H9 (cell line): Measurements from ENCODE around the gene ACOT7. TPM values are rescaled to one million over a fixed set of nuclear protein-coding genes. Genes with fewer than 3 reads are reported as not detected.

Experiments used
- DNase-seq: peaks from one replicate; pipeline ENCODE4 v3.0.0-alpha.2; 2017
- H2AFZ ChIP-seq: one replicate; pipeline ENCODE4 v1.6.1; 2013; ENCODE audit warnings: mild to moderate bottlenecking, low read length, control low read depth, moderate library complexity
- H2AK5ac ChIP-seq: 2 replicates; pipeline ENCODE4 v1.6.1; 2013; ENCODE audit warnings: low read length, control low read depth, mixed read lengths; ENCODE audit not compliant: insufficient read length
- H2BK120ac ChIP-seq: one replicate; pipeline ENCODE4 v1.6.1; 2013; ENCODE audit warnings: low read depth, mild to moderate bottlenecking, low read length, control low read depth, inconsistent platforms; ENCODE audit not compliant: poor library complexity, severe bottlenecking
- H2BK12ac ChIP-seq: 2 replicates; pipeline ENCODE4 v1.6.1; 2013; ENCODE audit warnings: low read length, control low read depth, mixed read lengths, low read depth; ENCODE audit not compliant: insufficient read length
- H2BK15ac ChIP-seq: 2 replicates; pipeline ENCODE4 v1.6.1; 2013; ENCODE audit warnings: low read depth, low read length, control low read depth
- H2BK20ac ChIP-seq: one replicate; pipeline ENCODE4 v1.6.1; 2013; ENCODE audit warnings: low read depth, mild to moderate bottlenecking, low read length, control low read depth, inconsistent platforms; ENCODE audit not compliant: poor library complexity, severe bottlenecking
- H2BK5ac ChIP-seq: 2 replicates; pipeline ENCODE4 v1.6.1; 2013; ENCODE audit warnings: low read length, control low read depth, mixed read lengths; ENCODE audit not compliant: insufficient read length
- H3K14ac ChIP-seq: 2 replicates; pipeline ENCODE4 v1.6.1; 2013; ENCODE audit warnings: low read length, control low read depth; ENCODE audit not compliant: insufficient read depth
- H3K18ac ChIP-seq: 2 replicates; pipeline ENCODE4 v1.6.1; 2013; ENCODE audit warnings: low read depth, mild to moderate bottlenecking, mixed read lengths, low read length, control low read depth; ENCODE audit not compliant: insufficient read length
- H3K23ac ChIP-seq: 2 replicates; pipeline ENCODE4 v1.6.1; 2013; ENCODE audit warnings: low read length, control low read depth, mixed read lengths, low read depth; ENCODE audit not compliant: insufficient read length
- H3K23me2 ChIP-seq: 2 replicates; pipeline ENCODE4 v1.6.1; 2013; ENCODE audit warnings: low read depth, mild to moderate bottlenecking, mixed read lengths, low read length, control low read depth; ENCODE audit not compliant: insufficient read length, poor library complexity, severe bottlenecking
- H3K27ac ChIP-seq: 2 replicates; pipeline ENCODE4 v1.5.1; 2013; ENCODE audit warnings: low read length, control low read depth, mixed read lengths, low read depth; ENCODE audit not compliant: insufficient read length
- H3K27me3 ChIP-seq: 2 replicates; pipeline ENCODE4 v1.6.1; 2013; ENCODE audit warnings: low read length, control low read depth, inconsistent platforms; ENCODE audit not compliant: insufficient read depth
- H3K4ac ChIP-seq: 2 replicates; pipeline ENCODE4 v1.6.1; 2013; ENCODE audit warnings: low read depth, mild to moderate bottlenecking, control low read depth, inconsistent platforms, low read length, moderate library complexity
- H3K4me1 ChIP-seq: 2 replicates; pipeline ENCODE4 v1.6.1; 2013; ENCODE audit warnings: low read length, control low read depth, inconsistent platforms; ENCODE audit not compliant: insufficient read depth
- H3K4me2 ChIP-seq: 2 replicates; pipeline ENCODE4 v1.6.1; 2013; ENCODE audit warnings: low read length, control low read depth, mixed read lengths; ENCODE audit not compliant: insufficient read length, insufficient read depth
- H3K56ac ChIP-seq: 2 replicates; pipeline ENCODE4 v1.6.1; 2013; ENCODE audit warnings: low read depth, mild to moderate bottlenecking, mixed read lengths, low read length, control low read depth; ENCODE audit not compliant: insufficient read length
- H3K79me1 ChIP-seq: 2 replicates; pipeline ENCODE4 v1.6.1; 2013; ENCODE audit warnings: low read depth, mild to moderate bottlenecking, moderate library complexity, low read length, control low read depth, inconsistent platforms; ENCODE audit not compliant: insufficient read depth, poor library complexity, severe bottlenecking
- H3K79me2 ChIP-seq: 2 replicates; pipeline ENCODE4 v1.6.1; 2013; ENCODE audit warnings: low read length, control low read depth, inconsistent platforms; ENCODE audit not compliant: insufficient read depth
- H3K9ac ChIP-seq: 2 replicates; pipeline ENCODE4 v1.6.1; 2013; ENCODE audit warnings: low read length, control low read depth, mixed read lengths; ENCODE audit not compliant: insufficient read length; ENCODE audit errors: extremely low read depth
- H3K9me3 ChIP-seq: one replicate; pipeline ENCODE4 v1.6.1; 2013; ENCODE audit warnings: low read depth, low read length, inconsistent platforms; ENCODE audit not compliant: control insufficient read depth
- H3T11ph ChIP-seq: one replicate; pipeline ENCODE4 v1.6.1; 2013; ENCODE audit warnings: mild to moderate bottlenecking, low read length, control low read depth, inconsistent platforms
- H4K20me1 ChIP-seq: one replicate; pipeline ENCODE4 v1.6.1; 2013; ENCODE audit not compliant: control insufficient read depth, insufficient read length, insufficient read depth
- H4K5ac ChIP-seq: 2 replicates; pipeline ENCODE4 v1.6.1; 2013; ENCODE audit warnings: low read depth, mild to moderate bottlenecking, mixed read lengths, low read length, control low read depth; ENCODE audit not compliant: insufficient read length
- H4K8ac ChIP-seq: replicated peaks from 2 replicates; pipeline ENCODE4 v1.6.1; 2013; ENCODE audit warnings: low read length, control low read depth, mixed read lengths, low read depth; ENCODE audit not compliant: insufficient read length
- H4K91ac ChIP-seq: 2 replicates; pipeline ENCODE4 v1.6.1; 2013; ENCODE audit warnings: low read depth, mild to moderate bottlenecking, moderate library complexity, mixed read lengths, low read length, control low read depth; ENCODE audit not compliant: insufficient read length
- H3K27ac Mint-ChIP-seq, 3 experiments: 2 replicates in 2 of 3; 3 replicates in 1 of 3; pipeline ENCODE4 v1.8.0; 2020 to 2021; ENCODE audit warnings: mixed read lengths in 3 of 3, mild to moderate bottlenecking in 1 of 3, moderate library complexity in 1 of 3
- H3K27me3 Mint-ChIP-seq: 2 replicates; pipeline ENCODE4 v1.8.0; 2021; ENCODE audit warnings: low read depth, mild to moderate bottlenecking, moderate library complexity, mixed read lengths
- H3K36me3 Mint-ChIP-seq, 3 experiments: 2 replicates in 2 of 3; 3 replicates in 1 of 3; pipeline ENCODE4 v1.8.0; 2020 to 2021; ENCODE audit warnings: low read depth in 3 of 3, mixed read lengths in 3 of 3; ENCODE audit not compliant: insufficient read depth in 1 of 3
- H3K4me1 Mint-ChIP-seq, 2 experiments: 2 replicates each; pipeline ENCODE4 v1.8.0; 2020; ENCODE audit warnings: mixed read lengths in 2 of 2
- H3K4me3 Mint-ChIP-seq, 2 experiments: 2 replicates in 1 of 2; 3 replicates in 1 of 2; pipeline ENCODE4 v1.8.0; 2020 to 2021; ENCODE audit warnings: mild to moderate bottlenecking in 2 of 2, mixed read lengths in 2 of 2, moderate library complexity in 1 of 2
- H3K9me3 Mint-ChIP-seq, 2 experiments: 2 replicates in 1 of 2; 3 replicates in 1 of 2; pipeline ENCODE4 v1.8.0; 2020; ENCODE audit warnings: mild to moderate bottlenecking in 2 of 2, mixed read lengths in 2 of 2, moderate library complexity in 1 of 2
- WGBS: extraction: QIAGEN DNeasy Blood & Tissue Kit; methylation state at CpG from one replicate; pipeline ENCODE4 v1.1.7; 2013; ENCODE audit warnings: missing lambda C conversion rate, low lambda C conversion rate, mixed read lengths; ENCODE audit not compliant: insufficient read length; ENCODE audit errors: extremely low coverage; 5-methylcytosine and 5-hydroxymethylcytosine counted together
- total RNA-seq: library from RNA; stranded (reverse); gene quantifications from 2 replicates; pipeline ENCODE4 v1.2.1, GENCODE V29; 2021
- TF ChIP-seq, protein P1 (sequence below): fragments of 200-600 bp; sonication (generic); conservative IDR thresholded peaks from 3 replicates; pipeline ENCODE4 v1.8.0; 2021; ENCODE audit warnings: antibody characterized with exemption, mild to moderate bottlenecking

Gene ACOT7
- total RNA-seq, 1 experiment from 2014 or later = 87.4 TPM

DNA sequence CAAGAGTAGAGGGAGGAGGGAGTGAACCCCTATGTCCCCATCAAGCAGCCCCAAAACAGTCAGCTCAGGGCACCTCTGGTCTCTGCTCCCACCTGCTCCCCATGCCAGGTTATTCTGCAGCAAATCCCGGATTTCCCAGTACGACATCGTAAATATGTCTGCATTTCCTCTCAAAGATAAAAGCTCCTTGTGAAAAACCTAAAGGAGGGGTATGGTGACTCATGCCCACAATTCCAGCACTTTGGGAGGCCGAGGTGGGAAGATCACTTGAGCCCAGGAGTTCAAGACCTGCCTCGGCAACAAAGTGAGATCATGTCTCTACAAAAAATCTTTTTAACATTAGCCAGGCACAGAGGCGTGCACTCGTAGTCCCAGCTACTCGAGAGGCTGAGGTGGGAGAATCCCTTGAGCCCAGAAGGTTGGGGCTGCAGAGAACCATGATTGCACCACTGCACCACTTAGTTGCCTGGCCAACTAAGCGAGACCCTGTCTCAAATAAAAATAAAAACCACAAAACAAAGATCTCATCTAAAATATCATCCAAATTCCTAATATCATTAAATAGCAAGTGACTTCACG lies 7.1 kb downstream of the ACOT7 start:
- Histone ChIP-seq H2BK5ac (no peak overlapping the region), H2BK120ac (no peak overlapping the region), H3K4ac (no peak overlapping the region), H3K4me2 (peak overlapping the region; percentile 25), H2AFZ (no peak overlapping the region), H2AK5ac (no peak overlapping the region), H3K27me3 (no peaks in the 10 kb centered on the region), H3K18ac (peak overlapping the region; percentile 80), H3T11ph (no peak overlapping the region), H3K9ac (no peak overlapping the region), H3K56ac (no peak overlapping the region), H4K8ac (no peak overlapping the region), H3K23ac (no peak overlapping the region), H3K4me1 (peaks cover 4% of the 10 kb centered on the region; the same call in 1 of the 2 replicates), H3K14ac (peak overlapping the region; percentile 0; the same call in 1 of the 2 replicates), H2BK15ac (no peak overlapping the region), H4K91ac (no peak overlapping the region), H3K23me2 (no peaks in the 10 kb centered on the region), H2BK20ac (no peak overlapping the region), H3K27ac (peak overlapping the region; percentile 22), H3K79me1 (peaks cover 2% of the 10 kb centered on the region), H4K20me1 (no peaks in the 10 kb centered on the region), H3K79me2 (peaks cover 29% of the 10 kb centered on the region; the same call in 1 of the 2 replicates), H2BK12ac (peak overlapping the region; percentile 17), H4K5ac (no peak overlapping the region), H3K9me3 (no peaks in the 10 kb centered on the region)
- Mint-ChIP-seq H3K4me1 (peaks cover 30 to 33% of the 10 kb centered on the region in 2 experiments), H3K4me3 (peak overlapping the region in 1 of 2 experiments; percentile 44; a peak in 2 of 5 replicates), H3K36me3 (peaks cover 7 to 16% (median 15%) of the 10 kb centered on the region in 3 experiments), H3K9me3 (peaks cover 3 to 5% of the 10 kb centered on the region in 2 experiments; a peak in 2 of 5 replicates), H3K27ac (peak overlapping the region; percentile 46 to 93 (median 91); a peak in 4 of 7 replicates), H3K27me3 (no peaks in the 10 kb centered on the region)
- TF ChIP-seq, protein P1, sequence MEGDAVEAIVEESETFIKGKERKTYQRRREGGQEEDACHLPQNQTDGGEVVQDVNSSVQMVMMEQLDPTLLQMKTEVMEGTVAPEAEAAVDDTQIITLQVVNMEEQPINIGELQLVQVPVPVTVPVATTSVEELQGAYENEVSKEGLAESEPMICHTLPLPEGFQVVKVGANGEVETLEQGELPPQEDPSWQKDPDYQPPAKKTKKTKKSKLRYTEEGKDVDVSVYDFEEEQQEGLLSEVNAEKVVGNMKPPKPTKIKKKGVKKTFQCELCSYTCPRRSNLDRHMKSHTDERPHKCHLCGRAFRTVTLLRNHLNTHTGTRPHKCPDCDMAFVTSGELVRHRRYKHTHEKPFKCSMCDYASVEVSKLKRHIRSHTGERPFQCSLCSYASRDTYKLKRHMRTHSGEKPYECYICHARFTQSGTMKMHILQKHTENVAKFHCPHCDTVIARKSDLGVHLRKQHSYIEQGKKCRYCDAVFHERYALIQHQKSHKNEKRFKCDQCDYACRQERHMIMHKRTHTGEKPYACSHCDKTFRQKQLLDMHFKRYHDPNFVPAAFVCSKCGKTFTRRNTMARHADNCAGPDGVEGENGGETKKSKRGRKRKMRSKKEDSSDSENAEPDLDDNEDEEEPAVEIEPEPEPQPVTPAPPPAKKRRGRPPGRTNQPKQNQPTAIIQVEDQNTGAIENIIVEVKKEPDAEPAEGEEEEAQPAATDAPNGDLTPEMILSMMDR = no peak
- 100% methylated on average over 1 of the region's 10 CpGs for WGBS
- no peak for DNase-seq
